ENCODE measurements around the gene HINT1.

DNA sequence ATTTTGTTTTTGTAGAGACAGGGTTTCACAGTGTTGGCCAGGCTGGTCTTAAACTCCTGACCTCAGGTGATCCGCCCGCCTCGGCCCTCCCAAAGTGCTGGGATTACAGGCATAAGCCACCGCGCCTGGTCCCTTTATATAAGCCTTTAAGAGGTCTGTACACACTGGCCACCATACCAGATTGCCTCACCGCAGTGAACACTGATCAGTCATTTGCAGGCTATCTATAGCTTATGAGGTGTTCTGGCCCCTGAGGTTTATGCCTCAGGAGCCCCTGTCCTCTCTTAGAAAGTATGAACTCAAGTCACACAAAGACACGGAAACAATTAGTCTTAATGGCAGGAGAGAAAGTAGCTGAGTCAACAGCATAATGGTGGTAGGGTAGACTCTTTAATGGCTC lies 14.6 kb downstream of the HINT1 start:
- TF ChIP-seq, protein P1, sequence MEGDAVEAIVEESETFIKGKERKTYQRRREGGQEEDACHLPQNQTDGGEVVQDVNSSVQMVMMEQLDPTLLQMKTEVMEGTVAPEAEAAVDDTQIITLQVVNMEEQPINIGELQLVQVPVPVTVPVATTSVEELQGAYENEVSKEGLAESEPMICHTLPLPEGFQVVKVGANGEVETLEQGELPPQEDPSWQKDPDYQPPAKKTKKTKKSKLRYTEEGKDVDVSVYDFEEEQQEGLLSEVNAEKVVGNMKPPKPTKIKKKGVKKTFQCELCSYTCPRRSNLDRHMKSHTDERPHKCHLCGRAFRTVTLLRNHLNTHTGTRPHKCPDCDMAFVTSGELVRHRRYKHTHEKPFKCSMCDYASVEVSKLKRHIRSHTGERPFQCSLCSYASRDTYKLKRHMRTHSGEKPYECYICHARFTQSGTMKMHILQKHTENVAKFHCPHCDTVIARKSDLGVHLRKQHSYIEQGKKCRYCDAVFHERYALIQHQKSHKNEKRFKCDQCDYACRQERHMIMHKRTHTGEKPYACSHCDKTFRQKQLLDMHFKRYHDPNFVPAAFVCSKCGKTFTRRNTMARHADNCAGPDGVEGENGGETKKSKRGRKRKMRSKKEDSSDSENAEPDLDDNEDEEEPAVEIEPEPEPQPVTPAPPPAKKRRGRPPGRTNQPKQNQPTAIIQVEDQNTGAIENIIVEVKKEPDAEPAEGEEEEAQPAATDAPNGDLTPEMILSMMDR (IDR thresholded peaks at IDR 0.05; ENCODE audit: low read length) = no peak
- no peak for TF ChIP-seq EZH2 (optimal IDR thresholded peaks at IDR 0.05; ENCODE audit: low read depth, low read length)
